SK-N-MC (cell line): Measurements from ENCODE around the gene IL19.

Experiments used
- DNase-seq: peaks from one replicate; pipeline ENCODE4 v3.0.0-alpha.2; 2011; ENCODE audit warnings: low read depth, low spot score
- H3K27ac ChIP-seq: fragments of 200-600 bp; sonication (generic); 2 replicates; pipeline ENCODE4 v1.5.1; 2016; ENCODE audit warnings: mixed run types
- H3K36me3 ChIP-seq: fragments of 200-600 bp; sonication (generic); 2 replicates; pipeline ENCODE4 v1.6.1; 2017; ENCODE audit warnings: antibody characterized with exemption, low read length, mixed read lengths; ENCODE audit not compliant: insufficient read depth
- H3K4me3 ChIP-seq: fragments of 200-600 bp; sonication (generic); 2 replicates; pipeline ENCODE4 v1.5.1; 2016
- H3K9ac ChIP-seq: fragments of 200-600 bp; sonication (generic); 2 replicates; pipeline ENCODE4 v1.8.0; 2017; ENCODE audit warnings: mixed run types, mixed read lengths; ENCODE audit not compliant: insufficient read length
- H3K9me3 ChIP-seq: fragments of 200-600 bp; sonication (generic); 2 replicates; pipeline ENCODE4 v1.6.1; 2017; ENCODE audit warnings: low read depth, mild to moderate bottlenecking, antibody characterized with exemption, low read length, moderate library complexity, mixed read lengths
- EZH2 ChIP-seq: fragments of 200-600 bp; sonication (generic); IDR thresholded peaks from one replicate; pipeline ENCODE4 v1.6.1; 2017; ENCODE audit warnings: antibody characterized with exemption
- FOXP2 ChIP-seq: optimal IDR thresholded peaks from 2 replicates; pipeline ENCODE3; 2011; ENCODE audit warnings: mild to moderate bottlenecking, moderate library complexity; ENCODE audit not compliant: insufficient read depth; ENCODE audit errors: extremely low read length, control extremely low read depth
- POLR2AphosphoS5 ChIP-seq: IDR thresholded peaks from 2 replicates; pipeline ENCODE4 v1.6.1; 2012; ENCODE audit warnings: mild to moderate bottlenecking, low read depth, low read length, borderline replicate concordance

Gene IL19

GRCh38 chr1:206812471-206812870 is 41.9 kb downstream of the IL19 start:
- no peak for DNase-seq
- Histone ChIP-seq H3K4me3 (no peak overlapping the region), H3K9me3 (no peaks in the 10 kb centered on the region), H3K27ac (no peak overlapping the region), H3K36me3 (no peaks in the 10 kb centered on the region), H3K9ac (no peak overlapping the region)
- no peak for TF ChIP-seq EZH2
- TF ChIP-seq FOXP2 = no peak
- TF ChIP-seq POLR2AphosphoS5 = no peak

GRCh38 chr1:206814716-206815341 is 44.3 kb downstream of the IL19 start:
- Histone ChIP-seq H3K9me3 (no peaks in the 10 kb centered on the region), H3K27ac (no peak overlapping the region), H3K9ac (no peak overlapping the region), H3K36me3 (no peaks in the 10 kb centered on the region), H3K4me3 (no peak overlapping the region)
- no peak for TF ChIP-seq POLR2AphosphoS5
- TF ChIP-seq EZH2 = no peak
- no peak for TF ChIP-seq FOXP2
- no peak for DNase-seq

GRCh38 chr1:206816390-206817287 is 46.1 kb downstream of the IL19 start:
- no peak for DNase-seq
- TF ChIP-seq FOXP2 (no peak), POLR2AphosphoS5 (no peak), EZH2 (no peak)
- H3K4me3 ChIP-seq = no peak overlapping the region
- no peak overlapping the region for H3K27ac ChIP-seq
- H3K9ac ChIP-seq = no peak overlapping the region
- no peaks in the 10 kb centered on the region for H3K9me3 ChIP-seq
- H3K36me3 ChIP-seq = no peaks in the 10 kb centered on the region

- H3K36me3 ChIP-seq = no peaks in the 10 kb centered on the region
- TF ChIP-seq POLR2AphosphoS5 = no peak
- TF ChIP-seq FOXP2 = no peak
- no peak for TF ChIP-seq EZH2
- no peak for DNase-seq
Measured at GRCh38 chr1:206821493-206821892, 50.9 kb downstream of the IL19 start.

GRCh38 chr1:206823727-206824126 is 53.2 kb downstream of the IL19 start:
- H3K36me3 ChIP-seq = no peaks in the 10 kb centered on the region
- H3K4me3 ChIP-seq = no peak overlapping the region
- no peak overlapping the region for H3K9ac ChIP-seq
- no peak for TF ChIP-seq EZH2
- TF ChIP-seq POLR2AphosphoS5 = no peak
- TF ChIP-seq FOXP2 = no peak
- DNase-seq = no peak
- H3K27ac ChIP-seq = no peak overlapping the region; the same call in 1 of the 2 replicates
- H3K9me3 ChIP-seq = no peaks in the 10 kb centered on the region

More at GRCh38 chr1:206821493-206821892, 50.9 kb downstream of the IL19 start:
- Histone ChIP-seq H3K9ac (no peak overlapping the region), H3K9me3 (no peaks in the 10 kb centered on the region), H3K27ac (no peak overlapping the region), H3K4me3 (no peak overlapping the region)

- Histone ChIP-seq H3K4me3 (no peak overlapping the region), H3K9me3 (no peaks in the 10 kb centered on the region), H3K27ac (no peak overlapping the region; the same call in 1 of the 2 replicates), H3K36me3 (no peaks in the 10 kb centered on the region), H3K9ac (no peak overlapping the region)
- no peak for DNase-seq
- TF ChIP-seq EZH2 (no peak), FOXP2 (no peak), POLR2AphosphoS5 (no peak)
Measured at GRCh38 chr1:206824331-206824730, 53.8 kb downstream of the IL19 start.

GRCh38 chr1:206826394-206826793 is 55.8 kb downstream of the IL19 start:
- Histone ChIP-seq H3K4me3 (no peak overlapping the region), H3K9ac (no peak overlapping the region), H3K27ac (no peak overlapping the region), H3K36me3 (no peaks in the 10 kb centered on the region), H3K9me3 (no peaks in the 10 kb centered on the region)
- TF ChIP-seq POLR2AphosphoS5 = no peak
- no peak for TF ChIP-seq EZH2
- no peak for TF ChIP-seq FOXP2
- no peak for DNase-seq

GRCh38 chr1:206828061-206828460 is 57.5 kb downstream of the IL19 start:
- Histone ChIP-seq H3K9ac (no peak overlapping the region), H3K9me3 (no peaks in the 10 kb centered on the region), H3K4me3 (no peak overlapping the region), H3K27ac (no peak overlapping the region), H3K36me3 (no peaks in the 10 kb centered on the region)
- no peak for TF ChIP-seq POLR2AphosphoS5
- DNase-seq = no peak
